NCI-H1694 (cell line): Measurements from ENCODE around the gene LRR1.
A peak's percentile ranks its signal among the peaks of the same experiment; 100 is the strongest.
"Not testable (repeated sequence)": the region's sequence is repeated elsewhere in the genome, so short reads cannot be mapped to it uniquely, and the experiment has no call there.

ENCODE experiments used
- DNase-seq: peaks from one replicate; lab custom pipeline; 2025; lab: John Stamatoyannopoulos, UW

LRR1 gene

DNA sequence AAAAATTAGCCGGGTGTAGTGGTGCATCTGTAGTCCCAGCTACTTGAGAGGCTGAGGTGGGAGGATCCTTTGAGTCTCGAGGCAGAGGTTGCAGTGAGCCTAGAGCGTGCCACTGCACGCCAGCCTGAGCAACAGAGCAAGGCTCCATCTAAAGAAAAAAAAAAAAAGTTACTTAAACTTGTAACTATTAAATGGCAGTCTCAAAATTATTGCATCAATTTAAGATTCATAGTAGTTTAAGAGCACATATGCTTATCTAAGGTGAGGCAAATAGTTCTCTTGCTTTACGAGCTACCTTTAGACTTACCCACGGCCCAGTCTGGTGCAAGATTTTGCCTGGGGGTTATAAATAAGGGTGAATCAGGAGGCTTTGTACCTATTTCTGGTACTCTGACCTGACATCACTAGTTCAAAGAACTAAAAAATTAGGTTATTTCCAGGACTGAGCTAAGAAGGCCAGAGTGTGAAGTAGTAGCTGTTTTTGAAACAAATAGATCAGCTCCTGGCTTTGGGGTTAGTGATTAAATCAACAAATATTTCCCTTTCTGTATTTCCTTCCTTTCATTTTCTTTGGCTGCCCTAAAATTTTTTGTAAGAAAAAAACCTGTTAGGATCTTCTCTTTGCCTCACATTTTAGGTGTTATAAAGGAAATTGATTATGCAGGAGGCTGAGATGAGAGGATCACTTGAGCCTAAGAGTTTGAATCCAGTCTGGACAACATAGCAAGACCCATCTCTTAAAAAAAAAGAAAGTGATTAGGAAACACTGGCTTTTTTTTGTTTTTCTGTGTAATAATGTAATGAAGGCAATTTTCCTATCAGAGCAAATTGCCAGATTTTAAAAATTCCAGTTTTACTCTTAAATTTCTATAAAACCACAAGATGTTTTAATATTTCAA is 25.4 kb downstream of the LRR1 start:
- DNase-seq = no peak

DNA sequence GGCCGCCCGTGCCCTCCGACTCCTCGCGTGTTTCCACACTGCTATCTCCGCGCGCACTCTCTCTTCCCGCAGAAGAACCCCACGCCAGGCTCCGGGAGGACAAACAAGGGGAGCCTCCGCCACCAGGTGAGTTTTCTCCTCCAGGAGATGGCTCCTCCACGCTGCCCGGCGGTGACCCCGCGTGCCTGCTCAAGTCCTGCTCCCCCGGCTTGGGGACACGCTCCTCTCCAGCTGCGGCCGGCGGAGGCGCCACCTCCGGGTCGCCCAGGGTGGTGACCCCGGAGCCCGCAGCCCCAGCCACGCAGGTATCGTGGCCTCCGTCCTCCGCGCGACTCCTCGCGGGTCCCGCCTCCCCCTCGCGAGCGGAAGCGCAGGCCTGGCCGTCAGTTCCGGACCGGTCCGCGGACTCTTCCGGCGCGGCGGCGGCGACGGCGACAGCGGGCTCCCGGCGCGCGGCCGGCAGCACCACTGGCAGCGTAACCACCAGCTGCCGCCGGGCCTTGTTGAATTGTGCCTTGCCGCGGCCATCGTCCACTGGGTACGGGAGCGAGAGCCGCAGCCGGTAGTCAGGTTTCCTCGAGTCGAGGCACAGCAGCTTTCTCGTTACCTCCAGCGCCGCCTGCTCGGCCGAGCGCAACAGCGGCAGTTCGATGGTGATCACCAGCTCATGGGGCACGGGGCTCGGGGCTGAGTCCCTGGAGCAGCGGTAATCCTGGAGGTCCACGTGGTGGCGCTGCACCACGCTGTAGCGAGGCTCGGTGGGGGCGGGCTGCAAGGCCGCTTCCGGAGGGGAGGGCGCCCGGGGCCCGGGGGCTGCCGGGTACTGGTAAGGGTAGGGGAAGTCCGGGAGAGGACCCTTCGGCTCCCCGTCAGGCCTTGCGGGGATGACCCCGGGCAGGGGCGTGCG is 35.2 kb downstream of the LRR1 start:
- peak; percentile 87 for DNase-seq

GRCh38 chr14:49634547-49635334 is 36.0 kb downstream of the LRR1 start, which contains the start of gene DNAAF2:
Gene DNAAF2 (minus strand): TSS chr14:49635244. CDS start chr14:49635149, 95 bp downstream.
- peak; percentile 22 for DNase-seq

GRCh38 chr14:49636866-49637265 is 38.1 kb downstream of the LRR1 start:
- DNase-seq = no peak

DNA sequence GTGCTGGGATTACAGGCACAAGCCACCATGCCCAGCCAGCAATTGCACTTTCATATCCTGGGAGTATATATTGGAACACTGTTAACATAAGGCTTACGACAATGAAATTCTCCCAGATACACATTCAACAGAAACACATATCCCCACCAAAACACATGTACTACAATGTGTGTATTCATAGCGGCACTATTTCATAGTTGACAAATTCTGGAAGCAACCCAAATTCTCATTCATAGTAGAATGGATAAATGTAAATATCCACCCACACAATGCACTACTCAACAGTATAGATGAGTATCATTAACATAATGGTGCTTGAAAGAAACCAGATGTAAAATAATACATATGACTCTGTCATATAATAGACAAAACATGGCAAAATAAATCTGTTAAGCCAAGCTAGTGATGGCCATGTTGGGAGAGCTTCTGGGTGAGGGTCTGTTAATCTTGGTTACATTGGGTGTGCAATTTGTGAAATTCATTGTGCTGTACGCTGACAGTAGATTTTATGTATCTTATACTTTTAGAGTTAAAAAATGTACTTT is 38.9 kb downstream of the LRR1 start:
- DNase-seq = no peak

GRCh38 chr14:49640540-49641417 is 42.0 kb downstream of the LRR1 start:
- no peak for DNase-seq

- DNase-seq = no peak
Observed at GRCh38 chr14:49641697-49642129, 43.0 kb downstream of the LRR1 start.

DNA sequence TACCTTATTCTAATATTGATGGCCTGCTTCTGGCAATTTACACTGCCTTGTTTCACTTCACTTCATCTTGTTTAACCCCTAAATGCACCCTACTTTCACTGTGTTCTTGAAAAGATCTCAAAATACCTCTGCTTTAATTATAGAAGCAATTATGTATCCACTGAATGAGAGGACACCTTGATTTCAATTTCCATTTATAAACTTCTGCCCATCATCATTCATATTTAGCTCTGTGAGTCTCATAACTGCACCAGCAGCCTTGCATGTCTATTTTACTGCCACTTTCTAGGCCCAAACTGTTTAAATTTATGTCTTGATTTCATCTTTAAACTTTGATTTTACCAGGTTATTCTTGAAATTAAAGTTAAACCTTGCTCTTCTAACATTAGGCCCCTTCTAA is 43.4 kb downstream of the LRR1 start:
- DNase-seq = no peak

DNA sequence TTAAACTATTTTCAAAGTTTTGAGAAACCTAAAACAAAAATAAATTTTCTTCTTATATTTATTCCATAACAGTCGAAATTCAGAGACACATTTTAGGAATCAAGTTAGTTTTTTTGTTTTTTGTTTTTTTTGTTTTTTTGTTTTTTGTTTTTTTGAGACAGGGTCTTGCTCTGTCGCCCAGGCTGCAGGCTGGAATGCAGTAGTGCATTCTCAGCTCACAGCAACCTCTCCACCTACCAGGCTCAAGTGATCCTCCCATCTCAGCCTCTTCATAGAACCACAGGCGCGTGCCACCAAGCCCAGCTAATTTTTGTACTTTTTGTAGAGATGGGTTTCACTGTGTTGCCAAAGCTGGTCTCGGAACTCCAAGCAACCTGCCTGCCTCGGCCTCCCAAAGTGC is 54.8 kb downstream of the LRR1 start:
- DNase-seq = no peak

- no peak for DNase-seq
Observed at GRCh38 chr14:49654511-49654910, 55.8 kb downstream of the LRR1 start.

DNA sequence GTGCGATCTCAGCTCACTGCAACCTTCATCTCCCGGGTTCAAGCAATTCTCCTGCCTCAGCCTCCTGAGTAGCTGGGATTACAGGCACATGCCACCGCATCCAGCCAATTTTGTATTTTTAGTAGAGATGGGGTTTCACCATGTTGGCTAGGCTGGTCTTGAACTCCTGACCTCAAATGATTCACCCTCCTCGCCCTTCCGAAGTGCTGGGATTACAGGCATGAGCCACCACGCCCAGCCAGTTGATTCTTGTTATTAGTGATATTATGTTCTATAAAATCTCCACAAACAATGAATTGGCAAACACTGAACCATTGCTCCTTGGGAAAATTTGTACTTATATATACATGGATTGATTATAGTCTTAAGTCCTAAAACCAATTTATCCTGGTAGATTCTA is 58.8 kb downstream of the LRR1 start:
- DNase-seq = not testable (repeated sequence)

GRCh38 chr14:49659526-49660455 is 61.1 kb downstream of the LRR1 start:
- DNase-seq = no peak
